Femur (tissue), 1 donor: ENCODE results near the gene ARID3C.

Source experiments
- DNase-seq: peaks from one replicate; pipeline ENCODE4 v3.0.0-alpha.2; 2017

The ARID3C gene, protein sequence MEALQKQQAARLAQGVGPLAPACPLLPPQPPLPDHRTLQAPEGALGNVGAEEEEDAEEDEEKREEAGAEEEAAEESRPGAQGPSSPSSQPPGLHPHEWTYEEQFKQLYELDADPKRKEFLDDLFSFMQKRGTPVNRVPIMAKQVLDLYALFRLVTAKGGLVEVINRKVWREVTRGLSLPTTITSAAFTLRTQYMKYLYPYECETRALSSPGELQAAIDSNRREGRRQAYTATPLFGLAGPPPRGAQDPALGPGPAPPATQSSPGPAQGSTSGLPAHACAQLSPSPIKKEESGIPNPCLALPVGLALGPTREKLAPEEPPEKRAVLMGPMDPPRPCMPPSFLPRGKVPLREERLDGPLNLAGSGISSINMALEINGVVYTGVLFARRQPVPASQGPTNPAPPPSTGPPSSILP

DNA sequence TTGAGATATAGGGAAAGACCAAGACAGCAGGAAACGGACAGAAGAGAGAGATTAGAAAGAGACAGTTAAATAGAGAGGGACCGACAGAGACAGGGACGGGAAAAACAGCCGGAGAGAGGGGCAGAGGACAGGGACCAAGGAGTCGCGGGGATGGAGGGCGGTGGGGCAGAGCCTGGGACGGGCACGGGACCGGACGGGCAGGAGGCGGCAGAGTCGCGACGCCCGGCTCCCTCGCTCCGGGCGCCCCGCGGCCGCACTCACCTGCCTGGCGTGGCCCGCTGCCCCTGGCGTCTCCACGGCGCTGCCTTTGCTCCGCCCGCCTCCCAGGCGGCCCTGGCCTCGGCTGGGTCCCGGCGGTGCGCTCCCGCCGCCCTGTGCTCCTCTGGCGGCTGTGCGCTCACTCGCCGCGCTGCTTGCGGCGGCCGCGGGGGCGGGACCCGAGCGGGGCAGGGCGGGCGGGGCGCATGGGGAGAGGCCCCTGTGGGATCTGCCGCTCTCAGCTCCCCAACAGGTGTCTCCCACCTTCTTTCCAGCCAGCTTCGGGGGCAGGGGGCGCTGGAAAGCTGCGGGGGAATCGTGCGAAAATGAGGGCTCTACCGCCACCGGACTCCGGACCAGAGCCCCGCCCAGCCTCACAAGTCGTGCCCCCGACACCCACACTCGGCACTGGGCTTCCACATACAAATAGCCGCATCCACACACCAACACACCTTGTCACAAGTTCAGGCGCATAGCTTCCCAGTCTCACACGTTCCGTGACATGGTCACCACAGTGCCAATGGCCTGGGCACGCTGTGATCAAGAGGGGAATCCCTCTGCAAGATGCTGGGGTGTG is at the start of gene ARID3C:
Gene ARID3C, minus strand, starts transcription at position 411 of the 835 bp plus-strand sequence. CDS start 1,052 bp downstream, outside the sequence.
- DNase-seq = no peak

DNA sequence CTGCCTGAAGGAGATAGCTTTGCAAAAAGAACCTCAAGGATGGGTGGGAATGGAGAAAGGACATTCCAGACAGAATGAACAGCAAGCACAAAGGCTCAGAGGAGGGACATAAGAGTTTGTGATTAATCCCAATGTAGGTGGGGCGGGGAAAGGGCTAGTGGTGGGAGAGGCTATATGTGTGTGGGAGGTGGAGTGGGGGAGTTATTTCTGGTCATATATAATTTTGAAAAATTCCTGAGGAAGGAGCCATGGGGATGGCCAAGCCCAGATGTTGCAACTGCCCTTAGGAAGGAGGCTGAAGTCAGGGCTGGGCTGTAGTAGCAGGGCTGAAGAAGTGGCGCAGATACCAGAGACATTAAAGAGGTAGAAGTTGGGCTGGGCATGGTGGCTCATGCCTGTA is 47.0 kb upstream of the ARID3C start:
- DNase-seq = no peak

DNA sequence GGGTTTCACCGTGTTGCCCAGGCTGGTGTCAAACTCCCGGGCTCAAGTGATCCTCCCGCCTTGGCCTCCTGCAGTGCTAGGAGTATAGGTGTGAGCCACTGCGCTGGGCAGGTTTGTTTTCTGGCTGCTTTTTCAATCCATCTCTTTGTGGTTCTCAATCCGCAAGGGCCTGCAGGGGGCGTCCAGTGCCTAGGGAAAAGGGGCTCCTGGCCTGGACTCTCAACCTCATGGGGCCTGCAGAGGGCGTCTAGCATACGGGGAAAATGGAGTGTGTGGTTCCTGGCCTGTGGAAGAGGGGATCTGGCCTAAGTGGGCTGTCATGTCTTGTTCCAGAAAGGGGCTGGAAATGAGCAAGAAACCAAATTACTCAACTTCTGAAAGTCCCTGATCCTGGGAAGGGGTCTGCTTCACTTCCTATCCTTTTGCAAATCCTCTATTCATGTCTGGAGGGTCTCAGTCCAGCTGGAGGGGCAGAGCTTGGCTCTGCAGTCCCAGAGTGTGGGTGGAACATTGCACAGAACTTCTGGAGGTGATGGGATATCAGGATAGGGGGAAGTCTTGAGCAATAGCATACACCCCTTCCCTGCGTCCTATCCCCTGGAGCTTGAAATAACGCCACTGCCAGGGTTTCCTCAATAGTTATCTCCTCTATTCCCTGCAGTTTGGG is 46.3 kb upstream of the ARID3C start:
- DNase-seq = peak; percentile 63

DNA sequence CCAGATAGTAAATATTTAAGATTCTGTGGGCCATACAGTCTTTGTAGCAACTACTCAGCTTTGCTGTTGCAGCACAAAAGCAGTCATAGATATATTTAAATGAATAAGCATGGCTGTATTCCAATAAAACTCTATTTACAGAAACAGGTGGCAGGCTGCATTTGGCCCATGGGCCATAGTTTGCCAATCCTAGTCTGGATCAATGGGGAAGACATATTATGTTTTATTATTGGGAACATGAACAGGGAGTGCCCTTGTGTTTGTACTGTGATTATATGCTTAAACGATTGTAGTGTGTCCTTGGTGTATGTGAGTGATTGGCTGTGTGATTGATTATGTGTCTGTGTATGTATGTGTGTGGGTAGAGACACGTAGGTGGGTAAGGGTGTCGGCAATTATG is 45.6 kb upstream of the ARID3C start:
- no peak for DNase-seq

DNA sequence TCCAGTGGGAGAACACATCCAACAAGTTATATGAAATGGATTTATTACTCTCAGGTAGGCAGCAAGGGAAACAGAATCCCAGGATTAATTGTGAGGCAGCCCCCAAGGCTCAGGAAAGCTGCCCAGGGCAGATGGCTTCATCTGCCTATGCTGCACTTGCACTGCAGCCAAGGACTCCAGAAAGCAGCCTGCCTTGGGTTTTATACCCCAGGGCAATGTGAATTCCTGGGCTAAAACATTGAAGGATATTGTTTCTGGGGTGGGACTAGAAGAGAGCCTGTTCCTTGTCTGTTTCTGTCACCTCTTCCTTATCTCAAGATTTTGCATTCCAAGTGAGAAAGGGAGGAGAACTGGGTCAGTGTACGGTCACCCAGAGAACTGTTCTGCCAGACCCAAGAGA is 42.4 kb upstream of the ARID3C start:
- DNase-seq = no peak

DNA sequence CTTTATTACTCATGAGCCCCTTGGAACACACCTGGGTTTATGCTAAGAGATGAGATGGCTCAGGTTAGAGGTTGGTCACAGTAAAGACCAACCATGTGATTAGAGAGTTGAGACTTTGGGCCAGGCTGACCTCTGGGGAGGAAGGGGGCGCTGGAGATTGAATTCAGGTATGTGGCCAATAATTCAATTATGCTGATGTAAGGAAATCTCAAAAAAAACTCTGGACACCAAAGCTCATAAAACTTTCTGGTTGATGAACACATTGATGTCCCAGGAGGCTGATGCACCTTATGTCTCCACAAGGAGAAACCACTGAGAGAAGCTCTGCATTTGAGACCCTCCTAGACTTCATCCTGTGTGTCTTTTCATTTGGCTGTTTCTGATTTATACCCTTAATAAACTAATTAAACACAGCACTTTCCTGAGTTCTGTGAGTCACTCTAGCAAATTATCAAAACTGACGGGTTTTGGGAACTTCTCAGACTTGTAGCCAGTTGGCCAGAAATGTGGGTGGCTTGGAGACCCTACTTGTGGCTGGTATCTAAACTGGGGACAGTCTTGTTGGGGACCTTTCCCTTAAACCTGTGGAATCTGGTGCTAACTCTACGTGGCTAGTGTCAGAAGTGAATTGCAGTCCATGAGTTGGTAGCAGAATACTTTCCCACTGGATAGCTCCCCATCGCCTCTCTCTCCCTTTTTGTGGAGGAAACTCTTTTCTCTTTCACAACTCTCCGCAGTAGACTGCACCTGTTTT is 41.1 kb upstream of the ARID3C start:
- DNase-seq = no peak

DNA sequence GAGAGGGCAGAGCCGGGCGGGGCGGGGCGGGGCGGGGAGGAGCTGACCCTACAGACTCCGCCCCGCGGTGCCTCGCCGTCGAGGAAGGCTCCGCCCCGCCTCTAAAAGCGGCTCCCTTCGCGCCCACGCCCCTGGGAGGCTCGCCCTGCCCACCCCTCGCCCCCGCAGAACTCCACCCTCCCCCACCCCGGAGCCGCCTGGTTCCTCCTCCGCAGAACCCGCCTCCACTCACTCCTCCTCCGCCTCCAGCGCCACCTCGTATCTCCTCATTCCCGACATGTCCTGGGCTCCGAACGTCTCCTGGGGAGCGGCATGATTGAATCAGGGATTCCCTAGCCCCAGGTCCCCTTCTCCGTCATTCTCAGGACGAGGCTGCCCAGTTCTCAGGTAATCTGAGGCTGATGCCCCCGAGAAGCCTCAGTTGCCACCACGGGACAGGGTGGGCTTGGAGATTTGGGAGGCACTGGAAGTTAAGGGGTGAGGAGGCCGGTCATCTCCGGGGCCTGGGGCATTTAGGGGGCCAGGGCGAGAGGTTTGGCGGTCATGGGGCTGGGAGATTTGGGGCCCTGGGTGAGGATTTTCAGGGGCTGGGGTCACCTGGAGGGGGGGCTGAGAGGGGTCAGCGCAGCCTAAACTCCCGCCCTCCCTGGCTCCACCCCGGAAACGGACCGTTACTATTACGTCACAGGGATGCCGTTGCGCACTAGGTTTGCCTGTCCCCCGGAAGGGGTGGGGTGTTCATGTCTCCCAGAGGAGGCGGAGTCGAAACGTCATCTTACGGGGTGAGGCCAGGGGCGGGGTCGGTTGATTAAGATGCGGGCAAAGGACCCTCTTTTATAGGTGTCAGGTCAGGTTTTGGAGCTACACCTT is 36.8 kb upstream of the ARID3C start:
- DNase-seq = peak; percentile 96

DNA sequence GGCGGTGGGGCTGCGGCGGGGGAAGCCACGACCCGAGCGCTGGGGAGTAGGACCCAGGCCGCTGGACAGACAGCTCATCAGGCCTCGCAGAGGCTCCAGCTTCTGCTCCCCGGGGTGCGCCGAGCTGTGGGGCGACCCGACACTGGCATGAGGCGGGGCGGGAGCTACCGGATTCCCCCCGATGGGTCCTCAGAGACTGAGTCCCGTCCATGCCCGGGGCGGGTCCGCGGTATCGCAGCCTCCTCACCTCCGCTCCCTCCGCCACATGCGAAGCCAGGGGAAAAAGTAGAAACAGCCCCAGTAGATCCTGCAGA is 36.2 kb upstream of the ARID3C start:
- DNase-seq = no peak

DNA sequence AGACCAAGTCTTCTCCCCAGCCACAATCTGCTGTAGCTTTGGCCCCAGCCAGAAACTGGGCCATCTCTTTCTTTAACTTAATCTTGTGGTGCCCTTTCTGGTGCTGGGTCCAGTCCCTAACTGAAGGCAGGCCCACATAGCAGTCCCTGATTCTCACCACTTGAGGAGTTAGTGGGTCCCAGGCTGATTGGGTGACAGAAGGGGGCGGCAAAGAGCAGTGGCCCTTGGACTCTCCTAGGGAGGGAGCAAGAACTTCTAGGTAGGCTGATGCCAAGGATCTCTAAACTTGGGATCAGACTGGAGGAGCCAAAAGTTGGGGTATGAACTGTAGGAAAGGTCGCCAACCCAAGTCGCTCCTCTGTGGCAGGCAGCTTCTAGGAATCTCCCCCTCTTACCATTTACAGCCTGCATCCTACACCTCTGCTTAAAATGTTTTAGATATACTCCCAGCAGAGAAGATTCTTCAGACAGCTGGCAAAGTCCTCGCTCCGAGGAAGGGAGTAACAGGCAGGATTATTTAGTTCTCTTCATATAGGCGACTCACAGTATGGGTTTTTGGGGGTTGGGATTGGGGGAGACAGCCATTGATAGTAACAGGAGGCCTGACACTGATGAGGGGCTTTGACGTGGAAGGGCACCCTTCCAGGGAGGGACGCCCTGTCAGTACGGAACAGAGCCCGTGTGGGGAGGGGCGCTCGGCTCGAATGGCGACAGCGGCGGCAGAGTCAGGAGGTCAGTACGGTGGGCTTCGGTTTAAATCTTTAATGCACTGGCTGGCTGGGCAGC is 35.6 kb upstream of the ARID3C start:
- peak; percentile 80 for DNase-seq

DNA sequence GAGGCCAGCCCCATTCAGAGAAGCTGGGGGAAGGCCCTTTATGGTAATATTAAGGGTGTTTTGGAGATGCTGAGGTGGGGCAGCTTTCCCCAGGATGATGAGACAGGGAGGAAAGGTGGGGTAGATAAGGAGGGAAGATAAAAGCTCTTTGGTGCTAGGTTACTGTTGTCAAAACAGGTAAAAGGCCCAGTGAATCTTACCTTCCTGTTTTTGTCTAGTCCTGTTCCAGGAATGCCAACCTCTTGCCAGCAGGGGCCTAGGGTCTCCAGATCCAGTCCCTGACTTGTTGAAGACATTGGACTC is 34.4 kb upstream of the ARID3C start:
- no peak for DNase-seq

DNA sequence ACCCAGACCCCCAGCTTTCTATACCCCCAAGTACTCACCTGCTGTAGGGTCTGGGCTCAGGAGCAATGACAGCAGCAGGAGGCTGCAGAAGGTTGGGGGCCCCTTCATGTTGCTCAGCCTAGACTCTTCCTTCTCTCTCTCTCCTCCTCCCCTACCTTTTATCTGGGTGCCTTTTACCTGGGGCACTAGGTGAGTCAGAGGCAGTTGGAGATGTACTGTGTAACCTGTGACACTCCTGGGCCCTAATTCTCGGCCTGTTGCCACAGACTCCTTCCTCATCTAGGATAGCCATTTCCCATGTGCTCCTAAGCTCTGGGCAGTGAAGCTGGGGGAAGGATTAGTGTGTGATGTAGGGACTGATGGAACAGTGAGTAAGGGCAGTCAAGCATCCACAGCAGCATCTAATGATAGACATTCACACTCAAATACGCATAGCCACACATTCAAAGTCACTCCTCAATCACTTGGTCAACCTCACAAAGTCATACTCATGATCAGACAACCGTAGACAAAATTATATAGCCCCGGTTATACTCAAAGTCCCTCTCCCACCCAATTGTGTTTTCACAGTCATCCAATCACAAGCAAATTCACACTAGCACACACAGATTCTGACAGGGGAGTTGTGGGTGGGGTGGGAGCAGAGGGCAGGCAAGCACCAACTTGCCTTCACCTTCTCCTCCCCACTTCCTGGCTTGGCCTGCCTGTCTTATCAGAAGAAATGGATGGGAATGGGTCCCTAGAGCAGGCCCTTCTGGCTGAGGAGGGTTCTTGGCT is 33.8 kb upstream of the ARID3C start, which contains the start of gene CCL27:
Gene CCL27, minus strand, starts transcription at position 132 of the 777 bp plus-strand sequence. Its CDS starts 24 bp downstream, at position 108.
- no peak for DNase-seq

DNA sequence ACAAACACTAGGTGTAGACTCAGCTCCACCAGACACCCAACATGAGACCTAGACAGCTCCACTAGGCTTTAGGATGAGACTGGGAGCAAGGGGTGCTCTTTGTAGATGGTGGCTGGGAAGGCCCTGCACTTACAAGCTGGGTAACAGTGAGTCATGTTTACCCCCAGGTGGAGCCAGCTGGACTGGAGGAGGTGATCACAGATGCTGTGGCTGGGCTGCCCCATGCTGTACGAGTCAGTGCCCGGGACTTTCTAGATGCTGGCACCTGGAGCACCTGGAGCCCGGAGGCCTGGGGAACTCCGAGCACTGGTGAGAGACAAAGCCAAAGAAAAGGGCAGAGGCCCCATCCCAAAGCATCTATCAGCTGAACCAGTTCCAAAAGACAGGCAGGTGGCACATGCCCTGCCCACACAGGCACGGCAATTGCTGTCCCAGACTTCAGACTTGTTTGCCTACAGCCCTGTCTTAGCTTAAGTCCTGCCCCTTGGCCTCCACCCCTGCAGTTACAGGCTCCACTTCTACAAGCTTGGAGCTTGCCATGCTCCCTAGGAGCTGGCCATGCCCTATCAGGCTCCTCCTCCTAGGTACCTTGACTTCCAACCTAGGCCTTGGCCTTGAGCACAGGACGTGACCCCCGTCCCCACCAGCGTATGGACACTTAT is 30.9 kb upstream of the ARID3C start:
- no peak for DNase-seq

DNA sequence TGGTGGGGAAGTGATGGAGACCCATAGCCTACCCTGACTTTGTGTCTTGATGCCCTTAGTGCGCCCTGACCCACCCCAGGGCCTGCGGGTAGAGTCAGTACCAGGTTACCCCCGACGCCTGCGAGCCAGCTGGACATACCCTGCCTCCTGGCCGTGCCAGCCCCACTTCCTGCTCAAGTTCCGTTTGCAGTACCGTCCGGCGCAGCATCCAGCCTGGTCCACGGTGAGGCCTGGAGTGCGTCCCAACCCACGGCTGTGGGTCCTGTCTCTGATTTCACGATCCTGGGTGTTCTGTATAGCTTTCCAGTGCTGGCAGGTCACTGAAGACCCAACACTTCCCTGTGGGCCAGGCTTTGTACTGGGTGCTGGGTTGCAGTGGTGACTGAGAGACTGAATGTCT is 29.6 kb upstream of the ARID3C start:
- no peak for DNase-seq

DNA sequence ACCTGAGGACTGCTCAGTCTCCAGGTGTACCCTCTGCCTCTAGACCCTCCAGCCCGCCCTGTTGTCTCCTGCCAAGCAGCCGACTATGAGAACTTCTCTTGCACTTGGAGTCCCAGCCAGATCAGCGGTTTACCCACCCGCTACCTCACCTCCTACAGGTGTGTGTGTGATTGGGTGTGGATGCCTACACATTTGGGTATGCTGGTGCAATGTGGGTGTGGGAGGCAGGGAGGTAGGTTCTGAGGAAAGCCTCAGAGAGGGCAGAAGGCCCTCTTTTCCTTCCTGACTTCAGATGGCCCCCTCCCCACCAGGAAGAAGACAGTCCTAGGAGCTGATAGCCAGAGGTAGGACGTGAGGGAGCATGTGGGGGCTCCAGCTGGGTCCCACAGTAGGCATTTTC is 28.1 kb upstream of the ARID3C start:
- no peak for DNase-seq

DNA sequence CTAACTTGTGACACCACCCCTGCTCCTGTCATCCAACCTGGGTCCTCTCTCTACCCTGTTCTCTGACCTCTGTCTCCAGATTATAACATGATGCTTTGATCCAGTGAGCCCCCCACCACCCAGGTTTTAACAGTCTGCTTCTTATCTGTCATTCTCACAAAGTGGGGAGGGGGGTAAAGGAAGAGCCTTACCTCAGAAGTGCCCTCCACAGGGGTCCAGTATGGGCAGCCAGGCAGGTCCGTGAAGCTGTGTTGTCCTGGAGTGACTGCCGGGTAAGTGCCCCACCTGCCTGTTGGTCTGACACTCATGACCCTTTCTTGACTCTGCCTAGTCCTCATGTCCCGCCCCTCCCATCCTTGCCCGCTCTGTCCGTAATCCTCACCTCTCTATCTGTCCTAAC is 26.5 kb upstream of the ARID3C start:
- DNase-seq = no peak

DNA sequence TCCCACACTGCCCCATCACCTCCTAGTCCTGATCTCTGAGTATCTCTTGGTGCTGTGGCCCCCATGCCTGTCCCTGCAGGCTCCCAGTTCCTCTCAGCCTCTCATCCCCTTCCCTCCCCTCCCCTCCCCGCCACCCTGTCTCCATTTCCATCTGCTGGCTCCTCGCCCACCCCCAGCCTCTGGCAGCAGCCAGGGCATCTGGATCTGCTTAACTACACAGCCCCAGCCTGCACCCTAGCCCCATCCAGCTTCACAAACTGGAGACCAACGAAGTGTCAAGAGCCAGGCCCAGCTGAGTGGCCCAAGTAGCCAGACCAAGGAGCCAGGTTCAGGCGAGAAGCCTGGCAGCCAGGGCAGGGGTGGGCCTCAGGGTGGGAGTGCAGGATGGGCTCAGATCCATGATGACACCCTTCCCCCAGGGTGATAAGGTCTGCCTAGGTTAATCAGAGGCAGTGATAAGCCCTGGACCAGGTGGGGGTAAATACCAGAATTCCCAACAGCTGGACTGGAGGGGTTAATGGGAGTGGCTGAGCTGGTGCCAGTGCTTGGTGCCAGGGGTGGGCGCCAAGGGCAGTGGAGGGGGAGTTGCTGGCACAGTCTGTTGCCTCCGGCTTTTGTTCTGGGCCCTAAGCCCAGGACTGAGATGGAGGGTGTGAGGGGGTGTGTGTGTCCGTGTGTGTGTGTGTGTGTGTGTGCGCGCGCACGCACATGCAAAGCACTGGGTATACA is 25.6 kb upstream of the ARID3C start:
- DNase-seq = peak; percentile 90

DNA sequence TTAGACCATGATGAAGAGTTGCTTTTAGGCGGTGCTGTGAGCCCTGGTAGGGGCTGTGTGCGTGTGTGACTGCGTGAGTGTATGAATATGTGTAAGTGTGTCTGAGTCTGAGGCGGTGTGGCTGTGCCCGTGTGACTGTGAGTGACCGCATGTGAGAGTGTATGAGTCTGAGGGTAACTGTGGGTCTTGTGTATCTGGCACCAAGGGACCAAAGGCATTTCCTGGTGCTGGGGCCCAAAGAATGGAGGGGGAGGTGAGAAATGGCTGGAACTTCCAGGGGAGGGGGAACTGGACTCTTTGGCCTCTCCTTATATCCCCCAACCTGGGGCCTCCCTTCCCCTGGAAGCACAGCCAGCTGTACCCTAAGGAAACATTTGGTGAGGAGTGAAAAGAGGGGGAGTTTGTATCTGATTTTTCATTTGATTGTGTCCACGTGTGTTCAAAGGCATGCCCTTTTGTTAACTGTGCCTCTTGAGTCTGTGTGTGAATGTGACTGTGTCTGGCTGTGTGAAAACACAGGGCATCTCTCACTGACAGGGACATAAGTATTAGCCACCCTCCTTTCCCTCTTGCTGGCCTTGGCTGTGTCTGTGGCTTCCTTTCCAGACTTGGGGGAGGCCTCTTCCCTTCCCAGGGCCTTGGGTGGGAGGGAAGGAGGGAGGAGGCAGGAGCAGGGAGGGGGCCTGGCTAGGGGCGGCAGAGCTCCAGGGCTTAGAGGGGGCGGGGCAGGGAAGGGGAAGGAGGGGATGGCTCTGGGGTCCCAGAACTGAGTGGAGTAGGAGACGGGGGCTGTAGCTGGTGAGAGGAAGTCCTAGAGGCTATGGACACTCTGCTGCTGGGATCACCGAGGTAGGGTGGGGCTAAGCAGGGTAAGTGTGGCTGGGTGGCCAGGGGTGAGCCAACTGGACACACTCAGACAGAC is 24.5 kb upstream of the ARID3C start:
- peak; percentile 90 for DNase-seq

DNA sequence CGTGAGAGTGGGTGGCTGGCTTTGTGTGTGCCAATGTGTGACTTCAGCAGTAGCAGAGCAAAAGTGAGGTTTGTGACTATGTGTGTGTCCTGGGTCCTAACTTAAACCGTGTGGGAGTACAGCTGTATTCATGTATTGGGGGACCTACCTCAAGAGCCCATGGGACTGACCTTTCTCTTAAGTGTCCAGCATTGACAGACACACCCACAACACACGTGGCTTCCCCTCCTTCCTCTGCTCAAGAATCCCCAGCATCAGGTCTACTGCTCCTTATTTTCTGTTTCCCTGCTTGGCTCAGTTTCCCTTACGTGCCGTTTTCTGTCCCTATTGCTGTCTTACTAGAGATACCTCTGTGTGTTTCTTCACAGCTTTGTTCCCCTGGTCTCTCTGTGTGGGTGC is 23.7 kb upstream of the ARID3C start:
- DNase-seq = no peak
